ENCODE results near the gene MAG.
A peak's percentile ranks its signal among the peaks of the same experiment; 100 is the strongest.

The MAG gene

DNA sequence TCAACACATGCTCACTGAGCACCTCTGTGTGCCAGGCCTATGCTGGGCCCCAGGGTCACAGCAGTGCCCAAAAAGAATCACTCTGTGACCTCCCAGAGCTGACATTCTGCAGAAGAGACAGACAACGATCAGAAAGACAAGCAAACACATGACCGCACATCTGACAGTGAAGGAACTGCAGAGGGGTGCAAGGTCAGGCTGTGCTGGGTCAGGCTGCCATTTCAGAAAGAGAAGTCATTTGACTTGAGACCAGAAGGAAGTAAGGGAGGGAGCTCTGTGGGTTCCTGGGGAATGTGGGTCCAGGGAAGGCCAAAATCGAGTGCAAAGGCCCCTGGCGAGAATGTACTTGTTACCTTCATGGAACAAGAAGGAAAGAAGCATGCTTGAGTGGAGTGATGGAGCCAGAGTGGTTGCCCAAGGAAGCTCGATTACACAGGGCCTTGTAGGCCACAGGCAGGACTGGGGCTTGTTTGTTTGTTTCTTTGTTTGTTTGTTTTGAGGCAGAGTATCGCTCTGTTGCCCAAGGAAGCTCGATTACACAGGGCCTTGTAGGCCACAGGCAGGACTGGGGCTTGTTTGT lies 25.6 kb downstream of the MAG start:
- peaks cover 0 to 5% of the 10 kb centered on the region in 2 experiments for H3K4me1 ChIP-seq (ENCODE audit: control insufficient read depth in 1 of 2, insufficient read depth in 2 of 2, low read length in 2 of 2)

DNA sequence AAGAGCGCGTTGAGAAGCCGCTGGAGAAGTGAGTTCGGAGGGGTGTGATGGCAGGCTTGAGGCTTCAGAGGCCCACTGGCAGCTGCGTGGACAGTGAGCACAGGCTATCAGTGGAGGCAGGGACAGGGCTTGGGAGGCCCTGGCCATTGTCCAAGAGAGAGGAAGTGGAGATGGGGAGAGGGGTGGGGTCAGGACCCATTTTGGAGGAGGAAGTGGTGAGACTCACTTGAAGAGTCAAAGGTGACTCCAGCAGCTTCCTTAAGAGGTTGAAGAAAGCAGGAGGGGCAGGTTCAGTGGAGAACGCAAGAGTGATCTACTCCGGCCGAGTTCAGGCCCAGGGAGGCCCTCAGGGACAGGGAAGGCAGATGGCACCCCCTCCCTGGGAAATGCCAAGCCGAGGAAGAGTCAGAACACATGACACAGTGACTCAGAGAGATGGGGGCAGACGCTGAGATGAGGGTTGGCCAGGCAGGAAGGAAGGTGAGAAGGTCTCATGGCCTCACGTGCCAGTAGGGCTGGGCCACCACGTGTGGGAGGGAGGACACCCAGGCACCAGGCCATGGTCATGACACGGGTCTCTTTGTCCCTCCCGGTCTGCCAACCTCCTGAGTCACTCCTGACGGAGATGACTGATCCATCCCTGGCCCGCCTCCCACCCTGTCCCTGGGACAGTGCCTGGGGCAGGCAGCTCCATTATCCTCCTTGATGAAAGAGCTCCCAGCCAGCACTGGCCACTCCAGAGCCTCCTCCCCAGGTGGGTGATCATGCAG lies 26.9 kb downstream of the MAG start:
- no CpG with 5 or more reads among the region's 16 CpGs for WGBS (ENCODE audit: extremely low coverage, insufficient coverage, insufficient read length)
- H4K12ac ChIP-seq (ENCODE audit: low read depth, low read length) = no peak overlapping the region
- H3K4me2 ChIP-seq (ENCODE audit: low read length) = no peak overlapping the region
- H3K27ac ChIP-seq (ENCODE audit: low read depth, low read length) = no peak overlapping the region
- no peak overlapping the region for H4K91ac ChIP-seq (ENCODE audit: low read depth, low read length)
- no peaks in the 10 kb centered on the region for H3K79me2 ChIP-seq (ENCODE audit: control insufficient read depth, insufficient read depth, low read length, poor library complexity)
- H3K4me1 ChIP-seq (ENCODE audit: control insufficient read depth in 1 of 2, insufficient read depth in 2 of 2, low read length in 2 of 2) = peaks cover 0 to 5% of the 10 kb centered on the region in 2 experiments
- H4K8ac ChIP-seq (ENCODE audit: low read depth, low read length) = no peak overlapping the region
- no peak overlapping the region for H2BK12ac ChIP-seq (ENCODE audit: low read length)
- no peaks in the 10 kb centered on the region for H3K9me3 ChIP-seq (ENCODE audit: insufficient read depth, low read depth, low read length)
- no peaks in the 10 kb centered on the region for H3K79me1 ChIP-seq (ENCODE audit: low read length)
- no peaks in the 10 kb centered on the region for H3K27me3 ChIP-seq (ENCODE audit: insufficient read depth, low read length)
- H3K4ac ChIP-seq (ENCODE audit: low read depth, low read length) = no peak overlapping the region
- no peak overlapping the region for H2AK5ac ChIP-seq (ENCODE audit: low read length)
- no peaks in the 10 kb centered on the region for H3K36me3 ChIP-seq (ENCODE audit: control insufficient read depth in 1 of 2, insufficient read depth in 2 of 2, low read length in 2 of 2)
- DNase-seq = peak; percentile 98 to 99
- no peak overlapping the region for H3K23ac ChIP-seq (ENCODE audit: low read length)
- H3K4me3 ChIP-seq (ENCODE audit: low read depth, low read length) = no peak overlapping the region
- H3K14ac ChIP-seq (ENCODE audit: low read length) = no peak overlapping the region
- no peak overlapping the region for H2BK120ac ChIP-seq (ENCODE audit: insufficient read depth, low read length, poor library complexity)
- H2AFZ ChIP-seq (ENCODE audit: insufficient read depth, low read length, poor library complexity) = no peak overlapping the region
- H3K9ac ChIP-seq (ENCODE audit: low read length) = no peak overlapping the region
- H3K18ac ChIP-seq (ENCODE audit: low read length) = no peak overlapping the region
- H2BK5ac ChIP-seq (ENCODE audit: low read depth, low read length, poor library complexity) = no peak overlapping the region

More for the DNA sequence above, 25.6 kb downstream of the MAG start:
- Histone ChIP-seq H2AK5ac (ENCODE audit: low read length) (no peak overlapping the region), H2BK12ac (ENCODE audit: low read length) (no peak overlapping the region), H4K8ac (ENCODE audit: low read depth, low read length) (no peak overlapping the region), H2BK5ac (ENCODE audit: low read depth, low read length, poor library complexity) (no peak overlapping the region), H3K9ac (ENCODE audit: low read length) (no peak overlapping the region), H3K9me3 (ENCODE audit: insufficient read depth, low read depth, low read length) (no peaks in the 10 kb centered on the region), H2BK120ac (ENCODE audit: insufficient read depth, low read length, poor library complexity) (no peak overlapping the region), H3K79me1 (ENCODE audit: low read length) (no peaks in the 10 kb centered on the region), H3K23ac (ENCODE audit: low read length) (no peak overlapping the region), H3K79me2 (ENCODE audit: control insufficient read depth, insufficient read depth, low read length, poor library complexity) (no peaks in the 10 kb centered on the region), H3K4ac (ENCODE audit: low read depth, low read length) (no peak overlapping the region), H3K4me2 (ENCODE audit: low read length) (no peak overlapping the region), H3K18ac (ENCODE audit: low read length) (no peak overlapping the region), H3K4me3 (ENCODE audit: low read depth, low read length) (no peak overlapping the region), H3K27ac (ENCODE audit: low read depth, low read length) (no peak overlapping the region), H4K91ac (ENCODE audit: low read depth, low read length) (no peak overlapping the region), H2AFZ (ENCODE audit: insufficient read depth, low read length, poor library complexity) (no peak overlapping the region), H3K36me3 (ENCODE audit: control insufficient read depth in 1 of 2, insufficient read depth in 2 of 2, low read length in 2 of 2) (no peaks in the 10 kb centered on the region), H3K27me3 (ENCODE audit: insufficient read depth, low read length) (no peaks in the 10 kb centered on the region), H4K12ac (ENCODE audit: low read depth, low read length) (no peak overlapping the region), H3K14ac (ENCODE audit: low read length) (no peak overlapping the region)
- WGBS (ENCODE audit: extremely low coverage, insufficient coverage, insufficient read length) = no CpG with 5 or more reads among the region's 7 CpGs
- no peak for DNase-seq

DNA sequence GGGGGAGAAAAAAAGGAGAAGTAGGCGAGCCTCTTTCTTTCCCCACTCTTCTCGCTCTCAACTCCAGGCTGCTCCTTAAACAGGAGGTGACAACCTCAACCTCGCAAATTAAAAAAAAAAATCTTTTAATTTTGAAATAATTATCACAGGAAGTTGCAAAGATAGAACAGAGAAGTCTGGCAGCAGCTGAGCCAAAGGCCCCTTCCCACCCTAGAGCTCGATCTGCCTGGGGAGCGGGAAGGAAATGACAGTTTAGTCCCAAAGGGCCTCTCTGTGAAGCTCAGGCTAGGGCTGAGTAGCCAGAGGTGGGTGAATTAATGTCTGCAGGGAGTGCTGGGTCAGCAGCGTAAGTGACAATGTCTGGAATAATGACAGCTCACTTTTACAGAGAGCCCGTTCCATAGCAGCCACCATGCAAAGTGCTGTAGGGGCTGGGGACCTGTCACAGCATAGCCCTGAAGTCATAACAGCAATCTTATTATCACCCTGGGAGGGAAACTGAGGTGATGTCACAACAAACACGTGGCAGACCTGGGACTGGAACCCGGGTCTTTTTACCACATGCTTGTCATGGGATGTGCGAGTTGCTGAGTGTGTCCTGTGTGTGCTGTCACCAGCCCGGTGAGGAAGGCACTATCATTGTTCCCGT lies 28.2 kb downstream of the MAG start:
- Histone ChIP-seq H3K79me1 (ENCODE audit: low read length) (no peaks in the 10 kb centered on the region), H3K27ac (ENCODE audit: low read depth, low read length) (no peak overlapping the region), H3K4me2 (ENCODE audit: low read length) (no peak overlapping the region), H3K4me1 (ENCODE audit: control insufficient read depth in 1 of 2, insufficient read depth in 2 of 2, low read length in 2 of 2) (peaks cover 0 to 5% of the 10 kb centered on the region in 2 experiments), H4K12ac (ENCODE audit: low read depth, low read length) (no peak overlapping the region), H2BK12ac (ENCODE audit: low read length) (no peak overlapping the region), H3K14ac (ENCODE audit: low read length) (no peak overlapping the region), H3K9ac (ENCODE audit: low read length) (peak overlapping the region; percentile 8), H3K27me3 (ENCODE audit: insufficient read depth, low read length) (no peaks in the 10 kb centered on the region), H4K8ac (ENCODE audit: low read depth, low read length) (no peak overlapping the region), H3K18ac (ENCODE audit: low read length) (no peak overlapping the region), H3K23ac (ENCODE audit: low read length) (no peak overlapping the region), H2BK120ac (ENCODE audit: insufficient read depth, low read length, poor library complexity) (no peak overlapping the region), H2BK5ac (ENCODE audit: low read depth, low read length, poor library complexity) (no peak overlapping the region), H3K79me2 (ENCODE audit: control insufficient read depth, insufficient read depth, low read length, poor library complexity) (no peaks in the 10 kb centered on the region), H4K91ac (ENCODE audit: low read depth, low read length) (no peak overlapping the region), H2AFZ (ENCODE audit: insufficient read depth, low read length, poor library complexity) (no peak overlapping the region), H3K9me3 (ENCODE audit: insufficient read depth, low read depth, low read length) (no peaks in the 10 kb centered on the region), H3K4me3 (ENCODE audit: low read depth, low read length) (no peak overlapping the region), H3K36me3 (ENCODE audit: control insufficient read depth in 1 of 2, insufficient read depth in 2 of 2, low read length in 2 of 2) (no peaks in the 10 kb centered on the region), H2AK5ac (ENCODE audit: low read length) (no peak overlapping the region), H3K4ac (ENCODE audit: low read depth, low read length) (no peak overlapping the region)
- WGBS (ENCODE audit: extremely low coverage, insufficient coverage, insufficient read length) = no CpG with 5 or more reads among the region's 12 CpGs
- DNase-seq = peak in 1 of 2 donors; percentile 15

DNA sequence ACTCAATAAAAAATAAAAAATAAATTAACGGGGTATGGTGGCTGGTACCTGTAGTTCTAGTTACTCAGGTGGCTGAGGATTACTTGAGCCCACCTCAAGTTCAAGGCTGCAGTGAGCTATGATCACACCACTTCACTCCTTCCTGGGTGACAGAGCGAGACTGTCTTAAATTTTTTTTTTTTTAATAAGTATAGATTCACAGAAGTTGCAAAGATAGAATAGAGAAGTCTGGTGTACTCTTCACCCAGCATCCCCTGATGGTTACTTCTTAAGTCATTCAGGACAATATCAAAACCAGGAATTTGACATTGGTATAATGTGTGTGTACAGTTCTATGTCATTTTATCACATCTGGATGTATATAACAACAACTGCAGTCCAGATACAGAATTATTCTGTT lies 29.3 kb downstream of the MAG start:
- no peak overlapping the region for H3K23ac ChIP-seq (ENCODE audit: low read length)
- H3K27ac ChIP-seq (ENCODE audit: low read depth, low read length) = no peak overlapping the region
- H3K4me3 ChIP-seq (ENCODE audit: low read depth, low read length) = no peak overlapping the region
- no peak overlapping the region for H4K91ac ChIP-seq (ENCODE audit: low read depth, low read length)
- no peaks in the 10 kb centered on the region for H3K79me2 ChIP-seq (ENCODE audit: control insufficient read depth, insufficient read depth, low read length, poor library complexity)
- H2AFZ ChIP-seq (ENCODE audit: insufficient read depth, low read length, poor library complexity) = no peak overlapping the region
- no peak overlapping the region for H4K8ac ChIP-seq (ENCODE audit: low read depth, low read length)
- H3K36me3 ChIP-seq (ENCODE audit: control insufficient read depth in 1 of 2, insufficient read depth in 2 of 2, low read length in 2 of 2) = no peaks in the 10 kb centered on the region
- no peak overlapping the region for H3K9ac ChIP-seq (ENCODE audit: low read length)
- no peak overlapping the region for H2BK120ac ChIP-seq (ENCODE audit: insufficient read depth, low read length, poor library complexity)
- no peaks in the 10 kb centered on the region for H3K27me3 ChIP-seq (ENCODE audit: insufficient read depth, low read length)
- no CpG with 5 or more reads among the region's 2 CpGs for WGBS (ENCODE audit: extremely low coverage, insufficient coverage, insufficient read length)
- H3K9me3 ChIP-seq (ENCODE audit: insufficient read depth, low read depth, low read length) = no peaks in the 10 kb centered on the region
- H3K18ac ChIP-seq (ENCODE audit: low read length) = no peak overlapping the region
- no peak overlapping the region for H4K12ac ChIP-seq (ENCODE audit: low read depth, low read length)
- H2BK12ac ChIP-seq (ENCODE audit: low read length) = no peak overlapping the region
- no peak overlapping the region for H3K14ac ChIP-seq (ENCODE audit: low read length)
- H3K4me1 ChIP-seq (ENCODE audit: control insufficient read depth in 1 of 2, insufficient read depth in 2 of 2, low read length in 2 of 2) = peaks cover 0 to 5% of the 10 kb centered on the region in 2 experiments
- no peak overlapping the region for H3K4ac ChIP-seq (ENCODE audit: low read depth, low read length)
- no peak overlapping the region for H3K4me2 ChIP-seq (ENCODE audit: low read length)
- H2AK5ac ChIP-seq (ENCODE audit: low read length) = no peak overlapping the region
- H3K79me1 ChIP-seq (ENCODE audit: low read length) = no peaks in the 10 kb centered on the region
- H2BK5ac ChIP-seq (ENCODE audit: low read depth, low read length, poor library complexity) = no peak overlapping the region
- DNase-seq = no peak
